HuH-7.5 (cell line): ENCODE results near the gene PRMT9.

Experiments
- DNase-seq: peaks from one replicate; pipeline ENCODE4 v3.0.0; 2011; ENCODE audit warnings: low spot score

PRMT9 gene

GRCh38 chr4:147678796-147679549, 5.0 kb downstream of the PRMT9 start:
- DNase-seq, result no peak

- no peak for DNase-seq
These were observed 5.9 kb downstream of the PRMT9 start for GRCh38 chr4:147678106-147678505.

- no peak for DNase-seq
These were observed 9.5 kb downstream of the PRMT9 start for GRCh38 chr4:147674496-147674895.

- no peak for DNase-seq
These were observed 9.9 kb downstream of the PRMT9 start for GRCh38 chr4:147674073-147674472.

GRCh38 chr4:147658501-147658900, 25.5 kb downstream of the PRMT9 start:
- no peak for DNase-seq

- no peak for DNase-seq
These were observed 28.3 kb downstream of the PRMT9 start for GRCh38 chr4:147655639-147656038.

GRCh38 chr4:147651563-147651962, 32.4 kb downstream of the PRMT9 start:
- DNase-seq, result no peak

- no peak for DNase-seq
These were observed 35.3 kb downstream of the PRMT9 start for GRCh38 chr4:147648656-147649055.

- no peak for DNase-seq
These were observed 38.9 kb downstream of the PRMT9 start for GRCh38 chr4:147645099-147645498.

GRCh38 chr4:147644471-147644870, 39.5 kb downstream of the PRMT9 start:
- no peak for DNase-seq

- no peak for DNase-seq
These were observed 40.3 kb downstream of the PRMT9 start for GRCh38 chr4:147643616-147644015.

GRCh38 chr4:147640331-147640730, 43.6 kb downstream of the PRMT9 start:
- no peak for DNase-seq

- DNase-seq, result no peak
These were observed 44.6 kb downstream of the PRMT9 start for GRCh38 chr4:147639388-147639787.

GRCh38 chr4:147638942-147639341, 45.0 kb downstream of the PRMT9 start:
- DNase-seq, result no peak

GRCh38 chr4:147638365-147638764, 45.6 kb downstream of the PRMT9 start:
- no peak for DNase-seq

GRCh38 chr4:147635348-147635747, 48.6 kb downstream of the PRMT9 start:
- no peak for DNase-seq

- DNase-seq, result no peak
These were observed 50.3 kb downstream of the PRMT9 start for GRCh38 chr4:147633643-147634042.

GRCh38 chr4:147633113-147633512, 50.9 kb downstream of the PRMT9 start:
- DNase-seq, result no peak

GRCh38 chr4:147629783-147630730, 53.9 kb downstream of the PRMT9 start:
- DNase-seq, result no peak

- no peak for DNase-seq
These were observed 55.5 kb downstream of the PRMT9 start for GRCh38 chr4:147628415-147628814.

GRCh38 chr4:147626903-147627302, 57.1 kb downstream of the PRMT9 start:
- no peak for DNase-seq

- no peak for DNase-seq
These were observed 58.2 kb downstream of the PRMT9 start for GRCh38 chr4:147625733-147626132.

GRCh38 chr4:147620315-147620714, 63.6 kb downstream of the PRMT9 start:
- no peak for DNase-seq
